ENCODE measurements around the gene BLOC1S4. TPM values are rescaled to one million over a fixed set of nuclear protein-coding genes. Genes with fewer than 3 reads are reported as not detected.

The BLOC1S4 gene
- polyA plus RNA-seq, 1 of the 3 experiments (the other 2 are of a cell fraction) = 22.1 TPM

DNA sequence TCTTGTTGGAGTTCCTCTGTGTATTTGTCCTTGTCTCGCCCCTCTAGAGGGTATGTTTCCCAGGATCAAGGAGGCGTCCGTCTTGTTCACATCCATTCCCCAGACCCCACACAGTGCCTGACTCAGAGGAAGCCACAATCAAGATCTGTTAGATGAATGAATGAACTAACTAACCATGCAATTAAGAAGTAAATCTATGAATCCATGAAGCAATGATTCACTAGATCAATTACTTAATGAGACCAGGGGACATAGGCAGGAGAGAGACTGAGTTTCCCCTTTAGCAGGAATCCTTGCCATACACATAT is 11.9 kb downstream of the BLOC1S4 start:
- H3K4me1 ChIP-seq (ENCODE audit: control insufficient read depth in 1 of 2, insufficient read depth in 2 of 2, low read depth in 1 of 2, low read length in 1 of 2) = no peaks in the 10 kb centered on the region
- H3K27me3 ChIP-seq (ENCODE audit: insufficient read depth) = no peaks in the 10 kb centered on the region
- H3K9ac ChIP-seq = no peak overlapping the region
- WGBS (ENCODE audit: low lambda C conversion rate) = 93% methylated on average over 3 of the region's 3 CpGs
- no peaks in the 10 kb centered on the region for H3K9me3 ChIP-seq
- TF ChIP-seq GATA2 (CRISPR knock-in tag; IDR thresholded peaks at IDR 0.05) (no peak), EP300 (IDR thresholded peaks at IDR 0.05; ENCODE audit: borderline replicate concordance in 1 of 2, low read depth in 1 of 2, low read length in 1 of 2) (no peak), TCF12 (IDR thresholded peaks at IDR 0.05) (no peak), MXI1 (IDR thresholded peaks at IDR 0.05; ENCODE audit: low read depth, low read length) (no peak), FOXJ3 (CRISPR knock-in tag; IDR thresholded peaks at IDR 0.05) (no peak), NRF1 (IDR thresholded peaks at IDR 0.05; ENCODE audit: low read depth, low read length) (no peak), RAD21 (IDR thresholded peaks at IDR 0.05; ENCODE audit: low read length) (no peak)
- TF ChIP-seq, protein P1, sequence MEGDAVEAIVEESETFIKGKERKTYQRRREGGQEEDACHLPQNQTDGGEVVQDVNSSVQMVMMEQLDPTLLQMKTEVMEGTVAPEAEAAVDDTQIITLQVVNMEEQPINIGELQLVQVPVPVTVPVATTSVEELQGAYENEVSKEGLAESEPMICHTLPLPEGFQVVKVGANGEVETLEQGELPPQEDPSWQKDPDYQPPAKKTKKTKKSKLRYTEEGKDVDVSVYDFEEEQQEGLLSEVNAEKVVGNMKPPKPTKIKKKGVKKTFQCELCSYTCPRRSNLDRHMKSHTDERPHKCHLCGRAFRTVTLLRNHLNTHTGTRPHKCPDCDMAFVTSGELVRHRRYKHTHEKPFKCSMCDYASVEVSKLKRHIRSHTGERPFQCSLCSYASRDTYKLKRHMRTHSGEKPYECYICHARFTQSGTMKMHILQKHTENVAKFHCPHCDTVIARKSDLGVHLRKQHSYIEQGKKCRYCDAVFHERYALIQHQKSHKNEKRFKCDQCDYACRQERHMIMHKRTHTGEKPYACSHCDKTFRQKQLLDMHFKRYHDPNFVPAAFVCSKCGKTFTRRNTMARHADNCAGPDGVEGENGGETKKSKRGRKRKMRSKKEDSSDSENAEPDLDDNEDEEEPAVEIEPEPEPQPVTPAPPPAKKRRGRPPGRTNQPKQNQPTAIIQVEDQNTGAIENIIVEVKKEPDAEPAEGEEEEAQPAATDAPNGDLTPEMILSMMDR (IDR thresholded peaks at IDR 0.05) = no peak
- TF ChIP-seq, protein P2, sequence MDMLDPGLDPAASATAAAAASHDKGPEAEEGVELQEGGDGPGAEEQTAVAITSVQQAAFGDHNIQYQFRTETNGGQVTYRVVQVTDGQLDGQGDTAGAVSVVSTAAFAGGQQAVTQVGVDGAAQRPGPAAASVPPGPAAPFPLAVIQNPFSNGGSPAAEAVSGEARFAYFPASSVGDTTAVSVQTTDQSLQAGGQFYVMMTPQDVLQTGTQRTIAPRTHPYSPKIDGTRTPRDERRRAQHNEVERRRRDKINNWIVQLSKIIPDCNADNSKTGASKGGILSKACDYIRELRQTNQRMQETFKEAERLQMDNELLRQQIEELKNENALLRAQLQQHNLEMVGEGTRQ (IDR thresholded peaks at IDR 0.05; ENCODE audit: borderline replicate concordance, low read depth, low read length) = no peak
- TF ChIP-seq, protein P3, sequence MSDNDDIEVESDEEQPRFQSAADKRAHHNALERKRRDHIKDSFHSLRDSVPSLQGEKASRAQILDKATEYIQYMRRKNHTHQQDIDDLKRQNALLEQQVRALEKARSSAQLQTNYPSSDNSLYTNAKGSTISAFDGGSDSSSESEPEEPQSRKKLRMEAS (IDR thresholded peaks at IDR 0.05; ENCODE audit: low read depth) = no peak
- CTCF ChIA-PET = interaction anchor here (1.1 to 3.4 kb wide), 4 partner anchors 8 to 315 kb away, joined by 3 to 25 read pairs (median 6); partner anchors contain the start of gene TADA2B
- peaks cover 6% of the 10 kb centered on the region for H3F3A ChIP-seq (replicated peaks; ENCODE audit: insufficient read depth)
- H3K36me3 ChIP-seq (replicated peaks in 1 of 2; ENCODE audit: control insufficient read depth in 1 of 2, insufficient read depth in 2 of 2, low read length in 1 of 2) = no peaks in the 10 kb centered on the region
- no peaks in the 10 kb centered on the region for H3K79me2 ChIP-seq (ENCODE audit: insufficient read depth)
- no peak for DNase-seq
- H3K27ac ChIP-seq (ENCODE audit: low read depth in 2 of 2, low read length in 1 of 2) = no peak overlapping the region
- POLR2A ChIA-PET = no interaction called here
- no peaks in the 10 kb centered on the region for H3K9me2 ChIP-seq
- no peak overlapping the region for H3K4me3 ChIP-seq (ENCODE audit: low read depth in 2 of 2, low read length in 1 of 2)
- H4K20me1 ChIP-seq (ENCODE audit: insufficient read depth) = no peaks in the 10 kb centered on the region
- no peak overlapping the region for H2AFZ ChIP-seq (ENCODE audit: low read depth)
- H3K4me2 ChIP-seq = no peak overlapping the region

DNA sequence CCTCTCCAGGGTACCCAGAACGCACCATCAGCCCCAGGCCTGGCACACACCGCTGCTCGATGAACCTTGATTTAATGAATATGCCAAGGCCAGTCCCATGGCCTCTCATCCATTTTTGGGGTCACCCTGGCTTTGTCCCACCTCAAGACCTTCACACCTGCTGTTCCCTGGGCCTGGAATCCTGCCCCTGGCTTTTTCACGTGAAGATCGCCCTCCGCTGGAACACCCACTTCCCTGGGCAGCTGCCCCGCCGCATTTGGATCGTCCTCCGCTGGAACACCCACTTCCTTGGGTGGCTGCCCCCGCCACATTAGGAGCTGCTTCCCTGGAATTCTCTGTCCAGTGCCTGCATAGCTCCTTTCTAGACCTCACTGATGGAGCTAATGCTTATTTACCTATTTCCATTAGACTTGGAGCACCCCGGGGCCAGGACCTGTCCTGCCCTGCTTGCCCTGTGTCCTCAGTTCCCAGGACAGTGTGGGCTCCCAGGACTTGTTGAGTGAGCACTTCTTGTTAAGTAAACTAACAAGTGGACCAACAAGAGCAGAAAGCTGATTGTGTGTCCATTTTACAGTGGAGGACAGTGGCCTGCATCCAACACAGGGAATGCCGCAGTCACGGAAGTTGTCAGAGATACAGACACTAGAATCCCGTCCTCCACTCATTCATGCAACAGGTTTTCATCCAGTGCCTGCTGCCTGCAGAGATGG is 12.5 kb downstream of the BLOC1S4 start:
- 84% methylated on average over 12 of the region's 15 CpGs for WGBS (ENCODE audit: low lambda C conversion rate)
- no peak overlapping the region for H3K9ac ChIP-seq
- H3K9me3 ChIP-seq = no peaks in the 10 kb centered on the region
- DNase-seq = no peak
- no peaks in the 10 kb centered on the region for H3K27me3 ChIP-seq (ENCODE audit: insufficient read depth)
- no peak overlapping the region for H2AFZ ChIP-seq (ENCODE audit: low read depth)
- H3K27ac ChIP-seq (ENCODE audit: low read depth in 2 of 2, low read length in 1 of 2) = no peak overlapping the region
- H4K20me1 ChIP-seq (ENCODE audit: insufficient read depth) = no peaks in the 10 kb centered on the region
- no peaks in the 10 kb centered on the region for H3K4me1 ChIP-seq (ENCODE audit: control insufficient read depth in 1 of 2, insufficient read depth in 2 of 2, low read depth in 1 of 2, low read length in 1 of 2)
- no peaks in the 10 kb centered on the region for H3K79me2 ChIP-seq (ENCODE audit: insufficient read depth)
- no peaks in the 10 kb centered on the region for H3K36me3 ChIP-seq (replicated peaks in 1 of 2; ENCODE audit: control insufficient read depth in 1 of 2, insufficient read depth in 2 of 2, low read length in 1 of 2)
- ChIA-PET POLR2A (no interaction called here), CTCF (interaction anchor here (1.1 to 3.4 kb wide), 3 partner anchors 8 to 315 kb away, joined by 3 to 25 read pairs (median 4); partner anchors contain the start of gene TADA2B)
- H3K4me3 ChIP-seq (ENCODE audit: low read depth in 2 of 2, low read length in 1 of 2) = no peak overlapping the region
- H3K4me2 ChIP-seq = no peak overlapping the region
- peaks cover 6% of the 10 kb centered on the region for H3F3A ChIP-seq (replicated peaks; ENCODE audit: insufficient read depth)
- no peaks in the 10 kb centered on the region for H3K9me2 ChIP-seq
- TF ChIP-seq, protein P4, sequence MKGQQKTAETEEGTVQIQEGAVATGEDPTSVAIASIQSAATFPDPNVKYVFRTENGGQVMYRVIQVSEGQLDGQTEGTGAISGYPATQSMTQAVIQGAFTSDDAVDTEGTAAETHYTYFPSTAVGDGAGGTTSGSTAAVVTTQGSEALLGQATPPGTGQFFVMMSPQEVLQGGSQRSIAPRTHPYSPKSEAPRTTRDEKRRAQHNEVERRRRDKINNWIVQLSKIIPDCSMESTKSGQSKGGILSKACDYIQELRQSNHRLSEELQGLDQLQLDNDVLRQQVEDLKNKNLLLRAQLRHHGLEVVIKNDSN (IDR thresholded peaks at IDR 0.05; ENCODE audit: borderline replicate concordance, low read depth) = no peak
- TF ChIP-seq GABPA (IDR thresholded peaks at IDR 0.05; ENCODE audit: low read depth) = no peak
- TF ChIP-seq, protein P1 (IDR thresholded peaks at IDR 0.05) = no peak
- no peak for TF ChIP-seq MXI1 (IDR thresholded peaks at IDR 0.05; ENCODE audit: low read depth, low read length)
- no peak for TF ChIP-seq YY1 (IDR thresholded peaks at IDR 0.05; ENCODE audit: low read depth)
- no peak for TF ChIP-seq POLR2AphosphoS5 (IDR thresholded peaks at IDR 0.05; ENCODE audit: low read depth, low read length)
- TF ChIP-seq EP300 (IDR thresholded peaks at IDR 0.05; ENCODE audit: borderline replicate concordance in 1 of 2, low read depth in 1 of 2, low read length in 1 of 2) = no peak
- no peak for TF ChIP-seq GATA2 (CRISPR knock-in tag; IDR thresholded peaks at IDR 0.05)
- TF ChIP-seq, protein P3 (IDR thresholded peaks at IDR 0.05; ENCODE audit: low read depth) = no peak
- no peak for TF ChIP-seq NFIC (IDR thresholded peaks at IDR 0.05; ENCODE audit: borderline replicate concordance)
- no peak for TF ChIP-seq RXRA (IDR thresholded peaks at IDR 0.05; ENCODE audit: borderline replicate concordance, low read depth)
- TF ChIP-seq, protein P2 (IDR thresholded peaks at IDR 0.05; ENCODE audit: borderline replicate concordance, low read depth, low read length) = no peak
- TF ChIP-seq RAD21 (IDR thresholded peaks at IDR 0.05; ENCODE audit: low read length) = no peak
